AG04450 (cell line): Measurements from ENCODE around the gene ST3GAL6. TPM values are rescaled to one million over a fixed set of nuclear protein-coding genes. Genes with fewer than 3 reads are reported as not detected.

ENCODE experiments used
- CTCF ChIA-PET: fragments of 300-600, 350-600 bp; formaldehyde crosslinking; extraction: SDS; loops from one replicate; lab custom pipeline; 2022; ENCODE audit warnings: antibody characterized with exemption, inconsistent platforms; lab: Charles Lee
- POLR2A ChIA-PET: fragments of 350-600 bp; formaldehyde crosslinking; extraction: SDS; loops from one replicate; lab custom pipeline; 2021; ENCODE audit warnings: antibody characterized with exemption, inconsistent platforms; lab: Yijun Ruan, JAX
- DNase-seq: peaks from one replicate; pipeline ENCODE4 v3.0.0-alpha.2; 2011; ENCODE audit warnings: low read depth, low spot score
- H3K27ac ChIP-seq: one replicate; pipeline ENCODE4 v1.5.1; 2012; ENCODE audit warnings: low read depth, low read length, control low read depth
- H3K27me3 ChIP-seq: one replicate; pipeline ENCODE4 v1.6.0; 2012; ENCODE audit warnings: low read length; ENCODE audit not compliant: control insufficient read depth, insufficient read depth
- H3K4me3 ChIP-seq: 2 replicates; pipeline ENCODE4 v1.5.1; 2011; ENCODE audit warnings: mild to moderate bottlenecking, low read depth, low read length, control low read depth
- H3K9me3 ChIP-seq: 2 replicates; pipeline ENCODE4 v1.5.1; 2012; ENCODE audit warnings: low read length; ENCODE audit not compliant: control insufficient read depth, insufficient read depth
- polyA plus RNA-seq: library from polyadenylated mRNA; depleted of rRNA; stranded (reverse); fragments of >200 nt; gene quantifications from 2 replicates; pipeline ENCODE4 v1.2.3, GENCODE V29; 2011
- TF ChIP-seq, protein P1 (sequence below): IDR thresholded peaks from 2 replicates; pipeline ENCODE4 v1.5.1; 2011; ENCODE audit warnings: low read depth, low read length, control low read depth, inconsistent platforms

ST3GAL6 gene
- polyA plus RNA-seq, 1 experiment, result 1.9 TPM

DNA sequence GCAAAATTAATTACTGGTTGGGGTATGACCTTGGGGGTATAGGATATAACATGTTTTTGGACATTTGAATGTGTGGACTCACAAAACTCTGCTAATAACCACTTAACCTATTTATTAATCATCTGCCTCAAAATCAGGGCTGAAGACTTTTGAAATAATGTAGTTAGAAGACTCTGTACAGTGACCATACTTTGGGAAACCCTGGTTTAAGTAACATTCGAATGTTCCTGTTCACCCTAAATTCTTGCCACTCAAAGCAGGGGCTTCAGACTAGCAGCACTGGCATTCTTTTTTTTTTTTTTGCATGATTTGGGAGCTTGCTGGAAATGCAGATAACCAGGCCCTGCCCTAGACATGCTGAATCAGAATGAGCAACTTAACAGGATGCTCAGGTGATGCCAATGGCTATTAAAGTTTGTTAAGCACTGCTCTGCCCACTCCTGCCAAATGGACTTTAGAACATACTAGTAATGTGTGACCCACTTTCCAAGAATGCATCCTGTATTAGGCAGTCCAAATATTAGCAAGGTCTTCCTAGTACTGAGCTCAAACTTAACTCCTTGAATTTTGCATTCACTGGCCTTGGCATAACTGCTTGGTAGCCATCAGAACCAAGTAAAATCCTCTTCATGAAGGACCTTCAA, 12.7 kb upstream of the ST3GAL6 start:
- CTCF ChIA-PET, result no interaction called here
- DNase-seq, result no peak
- Histone ChIP-seq H3K9me3 (no peaks in the 10 kb centered on the region), H3K27ac (no peak overlapping the region), H3K4me3 (no peak overlapping the region), H3K27me3 (no peaks in the 10 kb centered on the region)
- POLR2A ChIA-PET, result no interaction called here
- TF ChIP-seq, protein P1, sequence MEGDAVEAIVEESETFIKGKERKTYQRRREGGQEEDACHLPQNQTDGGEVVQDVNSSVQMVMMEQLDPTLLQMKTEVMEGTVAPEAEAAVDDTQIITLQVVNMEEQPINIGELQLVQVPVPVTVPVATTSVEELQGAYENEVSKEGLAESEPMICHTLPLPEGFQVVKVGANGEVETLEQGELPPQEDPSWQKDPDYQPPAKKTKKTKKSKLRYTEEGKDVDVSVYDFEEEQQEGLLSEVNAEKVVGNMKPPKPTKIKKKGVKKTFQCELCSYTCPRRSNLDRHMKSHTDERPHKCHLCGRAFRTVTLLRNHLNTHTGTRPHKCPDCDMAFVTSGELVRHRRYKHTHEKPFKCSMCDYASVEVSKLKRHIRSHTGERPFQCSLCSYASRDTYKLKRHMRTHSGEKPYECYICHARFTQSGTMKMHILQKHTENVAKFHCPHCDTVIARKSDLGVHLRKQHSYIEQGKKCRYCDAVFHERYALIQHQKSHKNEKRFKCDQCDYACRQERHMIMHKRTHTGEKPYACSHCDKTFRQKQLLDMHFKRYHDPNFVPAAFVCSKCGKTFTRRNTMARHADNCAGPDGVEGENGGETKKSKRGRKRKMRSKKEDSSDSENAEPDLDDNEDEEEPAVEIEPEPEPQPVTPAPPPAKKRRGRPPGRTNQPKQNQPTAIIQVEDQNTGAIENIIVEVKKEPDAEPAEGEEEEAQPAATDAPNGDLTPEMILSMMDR, result no peak

DNA sequence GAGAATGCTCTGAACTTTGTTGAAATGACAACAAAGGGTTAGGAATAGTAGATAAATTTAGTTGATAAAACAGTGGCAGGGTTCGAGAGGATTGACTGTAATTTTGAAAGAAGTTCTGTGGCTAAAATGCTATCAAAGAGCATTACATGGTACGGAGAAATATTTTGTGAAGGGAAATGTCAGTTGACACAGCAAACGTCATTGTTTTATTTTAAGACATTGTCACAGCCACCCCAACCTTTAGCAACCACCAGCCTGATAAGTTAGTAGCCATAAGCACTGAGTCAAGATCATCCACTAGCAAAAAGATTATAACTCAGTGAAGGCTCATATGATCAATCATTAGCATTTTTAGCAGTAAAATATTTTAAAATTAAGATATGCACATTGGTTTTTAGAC, 8.7 kb upstream of the ST3GAL6 start:
- POLR2A ChIA-PET, result no interaction called here

DNA sequence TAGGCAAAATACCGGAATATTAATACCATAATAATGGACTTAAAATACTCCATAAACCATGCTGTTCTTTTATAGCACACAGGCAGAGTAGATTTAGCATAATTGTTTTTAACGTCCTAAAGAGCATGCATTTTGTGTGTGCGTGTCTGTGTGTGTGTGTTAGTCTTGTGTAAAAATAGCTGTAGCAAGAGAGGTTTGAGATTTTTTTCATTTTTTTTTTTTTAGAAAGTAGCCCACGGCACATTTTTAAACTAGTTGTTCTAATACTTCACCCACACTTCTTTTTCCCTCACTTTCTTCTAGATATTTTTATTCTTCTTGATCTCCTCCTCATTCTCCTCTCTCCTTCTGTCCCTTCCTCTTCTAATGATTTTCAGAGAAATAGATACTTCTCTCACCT, 7.5 kb upstream of the ST3GAL6 start:
- Histone ChIP-seq H3K9me3 (no peaks in the 10 kb centered on the region), H3K27ac (no peak overlapping the region), H3K4me3 (no peak overlapping the region), H3K27me3 (no peaks in the 10 kb centered on the region)
- ChIA-PET CTCF (interaction anchor here (1.2 kb wide), 1 partner anchor 9 kb away, joined by 3 read pairs; no protein-coding TSS in a partner anchor), POLR2A (no interaction called here)
- no peak for DNase-seq
- TF ChIP-seq, protein P1, result no peak

More for the DNA sequence above, 8.7 kb upstream of the ST3GAL6 start:
- CTCF ChIA-PET, result no interaction called here
- Histone ChIP-seq H3K27ac (no peak overlapping the region), H3K27me3 (no peaks in the 10 kb centered on the region), H3K4me3 (no peak overlapping the region), H3K9me3 (no peaks in the 10 kb centered on the region)
- DNase-seq, result no peak
- TF ChIP-seq, protein P1, result no peak

DNA sequence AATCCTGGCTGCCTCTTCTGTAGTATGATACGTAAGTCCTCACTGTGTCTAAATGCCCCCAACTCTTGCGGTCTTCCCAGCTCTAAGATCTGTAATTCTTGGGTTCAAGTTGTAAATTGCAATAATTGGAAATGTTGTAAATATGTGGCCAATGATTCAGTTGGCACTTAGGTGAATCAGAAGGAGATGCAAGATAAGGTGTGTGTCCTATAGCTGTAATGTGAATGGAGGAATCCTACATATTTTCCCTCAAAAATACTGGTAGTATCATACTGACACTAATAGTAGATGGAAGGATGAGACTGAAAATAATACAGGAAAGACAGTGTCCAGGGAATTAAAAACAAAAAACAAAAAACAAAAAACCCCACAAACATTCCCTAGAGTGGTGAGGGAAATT, 3.5 kb upstream of the ST3GAL6 start:
- Histone ChIP-seq H3K4me3 (no peak overlapping the region), H3K27me3 (no peaks in the 10 kb centered on the region)
- CTCF ChIA-PET, result no interaction called here

DNA sequence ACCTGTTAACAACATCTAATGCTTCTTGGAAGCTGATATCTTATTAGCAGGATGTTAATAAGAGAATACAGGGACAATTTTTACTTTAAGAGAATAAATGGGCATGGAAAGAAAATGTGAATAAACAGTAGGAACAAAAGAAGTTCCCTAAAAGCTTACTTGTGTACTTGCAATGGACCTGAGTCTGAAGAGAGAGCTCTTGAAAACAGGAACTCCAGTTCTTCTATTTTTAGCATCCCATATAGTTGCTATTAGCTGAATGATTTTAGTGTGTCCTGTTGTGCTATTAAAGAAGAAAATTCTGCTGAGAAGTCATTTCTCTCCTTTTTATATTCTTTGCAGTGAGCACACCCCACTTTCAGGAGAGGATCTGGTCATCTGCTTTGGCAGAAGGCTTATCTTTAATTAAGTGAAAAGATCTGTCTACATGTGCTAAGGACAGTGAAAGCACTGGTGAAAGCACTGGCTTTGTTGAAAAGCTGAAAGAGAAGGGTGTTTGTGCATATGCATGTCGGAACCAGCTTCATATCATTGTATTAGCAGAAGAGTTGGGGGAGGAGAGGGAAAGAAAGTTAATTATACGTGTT, 1.4 kb upstream of the ST3GAL6 start:
- DNase-seq, result no peak
- Histone ChIP-seq H3K27ac (no peak overlapping the region), H3K27me3 (no peaks in the 10 kb centered on the region), H3K9me3 (no peaks in the 10 kb centered on the region), H3K4me3 (no peak overlapping the region)
- TF ChIP-seq, protein P1, result no peak
- ChIA-PET CTCF (interaction anchor here (1.3 kb wide), 1 partner anchor 160 kb away, joined by 3 read pairs; no protein-coding TSS in a partner anchor), POLR2A (no interaction called here)

More for the DNA sequence above, 3.5 kb upstream of the ST3GAL6 start:
- Histone ChIP-seq H3K9me3 (no peaks in the 10 kb centered on the region), H3K27ac (no peak overlapping the region)
- TF ChIP-seq, protein P1, result no peak
- POLR2A ChIA-PET, result no interaction called here
- DNase-seq, result no peak
